Measurements from ENCODE around the gene LRMDA. TPM values are rescaled to one million over a fixed set of nuclear protein-coding genes. Genes with fewer than 3 reads are reported as not detected.
A peak's percentile ranks its signal among the peaks of the same experiment; 100 is the strongest.

The LRMDA gene
- total RNA-seq, 2 donors from 2014 or later: 12.2 to 25.4 TPM

- no peaks in the 10 kb centered on the region for H3K9me3 ChIP-seq
- WGBS, 2 donors: 57 to 58% methylated on average over 5 of the region's 5 CpGs
- intact Hi-C loops (cut with DNase I): no loop called here
- TF ChIP-seq POLR2A (IDR thresholded peaks at IDR 0.05): no peak
- peak overlapping the region in 1 of 2 donors; percentile 38 for H3K4me3 ChIP-seq
- peaks cover 47% of the 10 kb centered on the region for H3K4me1 ChIP-seq
- DNase-seq (peak; percentile 34 to 56 (median 42)), ATAC-seq (no peak)
- H3K27me3 ChIP-seq: no peaks in the 10 kb centered on the region
- peak overlapping the region in 2 of 4 donors; percentile 83 to 88 for H3K27ac ChIP-seq
- H3K36me3 ChIP-seq (replicated peaks in 1 of 2; ENCODE audit: insufficient read depth in 1 of 2, low read depth in 2 of 2): no peaks in the 10 kb centered on the region
Observed at GRCh38 chr10:75432176-75432575, 752 bp downstream of the LRMDA start.

- no peak overlapping the region for H3K4me3 ChIP-seq
- DNase-seq (no peak), ATAC-seq (no peak)
- TF ChIP-seq POLR2A (IDR thresholded peaks at IDR 0.05): no peak
- TF ChIP-seq CTCF (IDR thresholded peaks at IDR 0.05): no peak
- intact Hi-C loops (cut with DNase I): no loop called here
- no peak overlapping the region for H3K27ac ChIP-seq
- H3K4me1 ChIP-seq: peaks cover 48% of the 10 kb centered on the region
- H3K27me3 ChIP-seq: no peaks in the 10 kb centered on the region
- no peaks in the 10 kb centered on the region for H3K36me3 ChIP-seq (replicated peaks in 1 of 2; ENCODE audit: insufficient read depth in 1 of 2, low read depth in 2 of 2)
- WGBS, 2 donors: 84 to 88% methylated on average over 5 of the region's 5 CpGs
- H3K9me3 ChIP-seq: no peaks in the 10 kb centered on the region
Observed at GRCh38 chr10:75432763-75433162, 1.3 kb downstream of the LRMDA start.

- intact Hi-C loops (cut with DNase I): no loop called here
- TF ChIP-seq CTCF (IDR thresholded peaks at IDR 0.05) (no peak), POLR2A (IDR thresholded peaks at IDR 0.05) (no peak)
- DNase-seq (no peak), ATAC-seq (no peak)
- Histone ChIP-seq H3K9me3 (no peaks in the 10 kb centered on the region), H3K27me3 (no peaks in the 10 kb centered on the region), H3K4me3 (no peak overlapping the region), H3K36me3 (replicated peaks in 1 of 2; ENCODE audit: insufficient read depth in 1 of 2, low read depth in 2 of 2) (no peaks in the 10 kb centered on the region), H3K4me1 (peaks cover 48% of the 10 kb centered on the region), H3K27ac (no peak overlapping the region)
- 82 to 86% methylated on average over 8 of the region's 8 CpGs for WGBS, 2 donors
Observed at GRCh38 chr10:75433216-75433615, 1.8 kb downstream of the LRMDA start.

GRCh38 chr10:75434291-75434690, 2.9 kb downstream of the LRMDA start:
- DNase-seq (no peak), ATAC-seq (no peak)
- Histone ChIP-seq H3K9me3 (no peaks in the 10 kb centered on the region), H3K27me3 (no peaks in the 10 kb centered on the region), H3K4me1 (peaks cover 38% of the 10 kb centered on the region), H3K27ac (no peak overlapping the region), H3K36me3 (replicated peaks in 1 of 2; ENCODE audit: insufficient read depth in 1 of 2, low read depth in 2 of 2) (peaks cover 0 to 1% of the 10 kb centered on the region in 2 donors), H3K4me3 (no peak overlapping the region)
- TF ChIP-seq POLR2A (IDR thresholded peaks at IDR 0.05): no peak
- no peak for TF ChIP-seq CTCF (IDR thresholded peaks at IDR 0.05)
- intact Hi-C loops (cut with DNase I): no loop called here
- 86 to 87% methylated on average over 8 of the region's 8 CpGs for WGBS, 2 donors

GRCh38 chr10:75435291-75435690, 3.9 kb downstream of the LRMDA start:
- peaks cover 0 to 1% of the 10 kb centered on the region in 2 donors for H3K36me3 ChIP-seq (replicated peaks in 1 of 2; ENCODE audit: insufficient read depth in 1 of 2, low read depth in 2 of 2)
- no peak overlapping the region for H3K27ac ChIP-seq
- no peaks in the 10 kb centered on the region for H3K9me3 ChIP-seq
- intact Hi-C loops (cut with DNase I): no loop called here
- peaks cover 28% of the 10 kb centered on the region for H3K4me1 ChIP-seq
- 57 to 72% methylated on average over 2 of the region's 2 CpGs for WGBS, 2 donors
- H3K27me3 ChIP-seq: no peaks in the 10 kb centered on the region
- DNase-seq (no peak), ATAC-seq (no peak)
- H3K4me3 ChIP-seq: no peak overlapping the region
- no peak for TF ChIP-seq CTCF (IDR thresholded peaks at IDR 0.05)
- TF ChIP-seq POLR2A (IDR thresholded peaks at IDR 0.05): no peak

Data from body of pancreas (tissue), 4 donors.